ENCODE data around the gene PBX1. TPM values are rescaled to one million over a fixed set of nuclear protein-coding genes. Genes with fewer than 3 reads are reported as not detected.

The PBX1 gene
- total and polyA plus RNA-seq, 4 donors = 7.8 to 112 (median 33.5) TPM

DNA sequence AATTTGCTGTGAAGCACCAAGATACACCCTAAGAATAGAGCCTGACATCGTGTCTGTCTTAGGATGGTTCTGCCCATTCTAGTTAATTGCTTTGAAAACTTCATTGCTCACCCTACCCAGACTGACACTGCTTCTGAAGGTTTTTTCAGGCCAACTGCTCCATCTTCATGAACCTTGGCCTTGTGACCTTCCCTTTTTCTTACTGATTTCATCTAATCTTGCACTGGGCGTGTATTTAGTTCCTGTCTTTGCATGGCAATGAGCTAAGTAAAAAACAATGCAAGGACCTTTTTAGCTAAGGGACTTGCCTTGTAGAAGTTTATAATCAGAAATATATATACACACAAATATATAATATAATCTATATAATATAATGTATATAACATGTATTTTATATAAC, 108.0 kb downstream of the PBX1 start:
- Histone ChIP-seq H3K9ac (ENCODE audit: insufficient read depth in 1 of 2, low read length in 2 of 2) (no peak overlapping the region), H3K36me3 (ENCODE audit: control insufficient read depth in 4 of 4, insufficient read depth in 4 of 4, low read length in 4 of 4) (no peaks in the 10 kb centered on the region), H3K27me3 (ENCODE audit: control insufficient read depth in 3 of 3, insufficient read depth in 3 of 3, low read length in 2 of 3) (no peaks in the 10 kb centered on the region), H3K4me3 (no peak overlapping the region), H3K27ac (ENCODE audit: low read depth in 1 of 2, low read length in 1 of 2) (no peak overlapping the region), H3K4me1 (ENCODE audit: control insufficient read depth in 5 of 5, insufficient read depth in 5 of 5, low read length in 5 of 5) (peaks cover under 1 to 16% (median 6%) of the 10 kb centered on the region in 5 donors), H3K9me3 (ENCODE audit: control insufficient read depth in 4 of 4, insufficient read depth in 3 of 4, low read length in 3 of 4) (no peaks in the 10 kb centered on the region)
- no peak for ATAC-seq (ENCODE audit: insufficient read depth, low FRiP score)
- DNase-seq = no peak
- 74 to 81% methylated on average over 2 of the region's 2 CpGs for WGBS, 2 donors
- TF ChIP-seq, protein P1, sequence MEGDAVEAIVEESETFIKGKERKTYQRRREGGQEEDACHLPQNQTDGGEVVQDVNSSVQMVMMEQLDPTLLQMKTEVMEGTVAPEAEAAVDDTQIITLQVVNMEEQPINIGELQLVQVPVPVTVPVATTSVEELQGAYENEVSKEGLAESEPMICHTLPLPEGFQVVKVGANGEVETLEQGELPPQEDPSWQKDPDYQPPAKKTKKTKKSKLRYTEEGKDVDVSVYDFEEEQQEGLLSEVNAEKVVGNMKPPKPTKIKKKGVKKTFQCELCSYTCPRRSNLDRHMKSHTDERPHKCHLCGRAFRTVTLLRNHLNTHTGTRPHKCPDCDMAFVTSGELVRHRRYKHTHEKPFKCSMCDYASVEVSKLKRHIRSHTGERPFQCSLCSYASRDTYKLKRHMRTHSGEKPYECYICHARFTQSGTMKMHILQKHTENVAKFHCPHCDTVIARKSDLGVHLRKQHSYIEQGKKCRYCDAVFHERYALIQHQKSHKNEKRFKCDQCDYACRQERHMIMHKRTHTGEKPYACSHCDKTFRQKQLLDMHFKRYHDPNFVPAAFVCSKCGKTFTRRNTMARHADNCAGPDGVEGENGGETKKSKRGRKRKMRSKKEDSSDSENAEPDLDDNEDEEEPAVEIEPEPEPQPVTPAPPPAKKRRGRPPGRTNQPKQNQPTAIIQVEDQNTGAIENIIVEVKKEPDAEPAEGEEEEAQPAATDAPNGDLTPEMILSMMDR (IDR thresholded peaks at IDR 0.05; ENCODE audit: control extremely low read depth, extremely low read depth) = no peak

DNA sequence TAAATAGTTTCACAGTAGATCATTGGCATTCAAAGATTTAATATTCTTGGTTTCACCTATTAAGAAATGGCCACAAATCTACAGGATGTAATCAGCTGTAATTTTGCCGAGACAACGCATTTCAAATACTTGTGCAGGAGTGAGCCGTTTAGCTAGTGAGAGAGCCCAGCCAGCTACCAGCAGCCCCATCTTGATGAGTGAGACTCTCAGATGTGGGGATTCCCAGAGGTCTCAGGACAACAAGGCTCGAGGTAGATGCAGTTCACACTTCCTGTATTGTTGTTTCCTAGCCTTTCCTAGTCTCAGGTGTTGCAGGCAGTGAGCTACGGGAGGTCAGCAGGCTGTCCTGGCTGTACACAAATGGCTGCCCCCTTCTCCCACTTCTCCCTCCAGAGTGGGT, 108.6 kb downstream of the PBX1 start:
- Histone ChIP-seq H3K9me3 (ENCODE audit: control insufficient read depth in 4 of 4, insufficient read depth in 3 of 4, low read length in 3 of 4) (no peaks in the 10 kb centered on the region), H3K27me3 (ENCODE audit: control insufficient read depth in 3 of 3, insufficient read depth in 3 of 3, low read length in 2 of 3) (no peaks in the 10 kb centered on the region), H3K4me1 (ENCODE audit: control insufficient read depth in 5 of 5, insufficient read depth in 5 of 5, low read length in 5 of 5) (peaks cover 3 to 22% (median 6%) of the 10 kb centered on the region in 5 donors), H3K9ac (ENCODE audit: insufficient read depth in 1 of 2, low read length in 2 of 2) (no peak overlapping the region), H3K36me3 (ENCODE audit: control insufficient read depth in 4 of 4, insufficient read depth in 4 of 4, low read length in 4 of 4) (no peaks in the 10 kb centered on the region), H3K27ac (ENCODE audit: low read depth in 1 of 2, low read length in 1 of 2) (no peak overlapping the region), H3K4me3 (no peak overlapping the region)
- DNase-seq = no peak
- 68 to 75% methylated on average over 5 of the region's 5 CpGs for WGBS, 2 donors
- no peak for ATAC-seq (ENCODE audit: insufficient read depth, low FRiP score)
- TF ChIP-seq, protein P1 (IDR thresholded peaks at IDR 0.05; ENCODE audit: control extremely low read depth, extremely low read depth) = no peak

DNA sequence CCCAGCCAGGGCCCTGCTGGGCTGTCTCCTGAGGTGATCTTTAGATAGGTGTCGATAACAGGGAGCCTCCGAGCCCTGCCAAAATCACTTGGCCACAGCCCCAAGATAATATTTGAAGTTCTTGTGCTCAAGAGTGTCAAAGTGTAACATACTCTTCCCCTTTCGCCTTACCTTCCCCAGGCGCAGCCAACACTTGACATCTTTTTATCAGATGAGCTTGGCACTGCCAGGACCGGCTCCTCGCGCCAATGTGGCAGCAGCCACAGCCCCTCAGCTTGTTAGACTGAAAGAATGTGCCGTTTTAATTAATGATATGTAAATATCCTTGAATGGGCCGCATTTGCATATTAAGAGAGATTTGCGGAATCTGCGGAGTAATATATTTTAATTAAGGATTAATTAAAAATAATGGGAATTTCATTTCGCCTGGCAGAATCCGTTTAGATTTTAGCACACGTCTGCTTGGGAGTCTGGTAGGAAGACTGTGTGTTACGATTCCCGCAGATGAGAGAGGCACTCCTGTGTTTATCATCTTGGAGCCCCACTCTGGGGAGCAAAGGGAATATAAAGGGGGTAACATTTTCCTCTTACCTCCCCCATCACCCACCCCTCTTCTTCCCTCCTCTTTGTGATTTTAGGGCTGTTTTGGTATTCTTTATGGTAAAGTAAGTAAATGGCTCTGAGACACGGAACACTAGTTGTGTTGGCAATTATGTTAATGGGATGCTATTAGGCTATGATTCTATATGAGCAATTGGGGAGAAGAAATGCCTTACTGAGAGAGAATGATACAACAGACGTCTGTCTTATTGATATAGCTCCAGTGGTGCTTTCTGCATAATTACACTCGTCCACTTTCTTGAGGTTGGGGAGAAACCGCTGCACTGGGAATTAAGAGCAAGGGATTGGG, 109.8 kb downstream of the PBX1 start:
- H3K4me3 ChIP-seq = no peak overlapping the region
- no peak overlapping the region for H3K27ac ChIP-seq (ENCODE audit: low read depth in 1 of 2, low read length in 1 of 2)
- H3K9ac ChIP-seq (ENCODE audit: insufficient read depth in 1 of 2, low read length in 2 of 2) = no peak overlapping the region
- H3K27me3 ChIP-seq (ENCODE audit: control insufficient read depth in 3 of 3, insufficient read depth in 3 of 3, low read length in 2 of 3) = no peaks in the 10 kb centered on the region
- TF ChIP-seq, protein P1 (IDR thresholded peaks at IDR 0.05; ENCODE audit: control extremely low read depth, extremely low read depth) = no peak
- peaks cover 3 to 20% (median 6%) of the 10 kb centered on the region in 5 donors for H3K4me1 ChIP-seq (ENCODE audit: control insufficient read depth in 5 of 5, insufficient read depth in 5 of 5, low read length in 5 of 5)
- H3K9me3 ChIP-seq (ENCODE audit: control insufficient read depth in 4 of 4, insufficient read depth in 3 of 4, low read length in 3 of 4) = no peaks in the 10 kb centered on the region
- ATAC-seq (ENCODE audit: insufficient read depth, low FRiP score) = no peak
- WGBS, 2 donors = 88 to 96% methylated on average over 20 of the region's 20 CpGs
- H3K36me3 ChIP-seq (ENCODE audit: control insufficient read depth in 4 of 4, insufficient read depth in 4 of 4, low read length in 4 of 4) = no peaks in the 10 kb centered on the region
- DNase-seq = no peak

All from lung (tissue), 12 donors.